Loucy (cell line): ENCODE data around the gene LRRC47.

Experiments used
- H2AFZ ChIP-seq: fragments of 200-600 bp; sonication (generic); 2 replicates; pipeline ENCODE4 v1.6.0; 2016; ENCODE audit warnings: antibody characterized with exemption, mild to moderate bottlenecking, low read length, moderate library complexity
- H3F3A ChIP-seq: fragments of 200-600 bp; 2 replicates; pipeline ENCODE4 v1.6.0; 2016; ENCODE audit warnings: antibody characterized with exemption, low read depth, mild to moderate bottlenecking
- H3K27me3 ChIP-seq: fragments of 200-600 bp; sonication (generic); 2 replicates; pipeline ENCODE4 v1.6.1; 2014; ENCODE audit warnings: low read length, mild to moderate bottlenecking; ENCODE audit not compliant: insufficient read depth, poor library complexity, severe bottlenecking
- H3K36me3 ChIP-seq: fragments of 200-600 bp; sonication (generic); 2 replicates; pipeline ENCODE4 v1.6.1; 2016; ENCODE audit warnings: low read length; ENCODE audit not compliant: insufficient read depth
- H3K4me1 ChIP-seq: fragments of 200-600 bp; sonication (generic); 2 replicates; pipeline ENCODE4 v1.5.1; 2014; ENCODE audit warnings: low read length, mild to moderate bottlenecking; ENCODE audit not compliant: insufficient read depth, poor library complexity, severe bottlenecking
- H3K4me2 ChIP-seq: fragments of 200-600 bp; sonication (generic); 2 replicates; pipeline ENCODE4 v1.6.0; 2014; ENCODE audit warnings: antibody characterized with exemption, low read length, low read depth, mild to moderate bottlenecking; ENCODE audit not compliant: poor library complexity, severe bottlenecking
- H3K4me3 ChIP-seq: fragments of 200-600 bp; sonication (generic); 2 replicates; pipeline ENCODE4 v1.5.1; 2014; ENCODE audit warnings: low read length, mild to moderate bottlenecking, mixed read lengths; ENCODE audit not compliant: poor library complexity, severe bottlenecking
- H3K79me2 ChIP-seq: fragments of 200-600 bp; sonication (generic); 2 replicates; pipeline ENCODE4 v1.6.1; 2014; ENCODE audit warnings: low read length; ENCODE audit not compliant: insufficient read depth
- H3K9ac ChIP-seq: fragments of 200-600 bp; sonication (generic); 2 replicates; pipeline ENCODE4 v1.6.0; 2014; ENCODE audit warnings: mild to moderate bottlenecking, low read depth, low read length, moderate library complexity; ENCODE audit not compliant: poor library complexity, severe bottlenecking
- H3K9me2 ChIP-seq: fragments of 200-600 bp; sonication (generic); replicated peaks from 2 replicates; pipeline ENCODE4 v1.6.1; 2016; ENCODE audit warnings: low read depth, low read length, mixed read lengths
- H3K9me3 ChIP-seq: fragments of 200-600 bp; sonication (generic); 2 replicates; pipeline ENCODE4 v1.6.1; 2014; ENCODE audit warnings: mild to moderate bottlenecking, antibody characterized with exemption, low read length, low read depth; ENCODE audit not compliant: insufficient read depth
- H4K20me1 ChIP-seq: fragments of 200-600 bp; sonication (generic); 2 replicates; pipeline ENCODE4 v1.6.0; 2014; ENCODE audit warnings: antibody characterized with exemption, low read length, mild to moderate bottlenecking; ENCODE audit not compliant: insufficient read depth, poor library complexity, severe bottlenecking
- EZH2phosphoT487 ChIP-seq: fragments of 200-600 bp; IDR thresholded peaks from 2 replicates; pipeline ENCODE4 v1.6.1; 2018; ENCODE audit warnings: antibody characterized with exemption, mild to moderate bottlenecking, moderate library complexity, borderline replicate concordance
- TF ChIP-seq, protein P1 (sequence below): fragments of 200-600 bp; sonication (generic); conservative IDR thresholded peaks from 2 replicates; pipeline ENCODE4 v1.5.1; 2014; ENCODE audit warnings: mild to moderate bottlenecking, antibody characterized with exemption, low read length

The LRRC47 gene

DNA sequence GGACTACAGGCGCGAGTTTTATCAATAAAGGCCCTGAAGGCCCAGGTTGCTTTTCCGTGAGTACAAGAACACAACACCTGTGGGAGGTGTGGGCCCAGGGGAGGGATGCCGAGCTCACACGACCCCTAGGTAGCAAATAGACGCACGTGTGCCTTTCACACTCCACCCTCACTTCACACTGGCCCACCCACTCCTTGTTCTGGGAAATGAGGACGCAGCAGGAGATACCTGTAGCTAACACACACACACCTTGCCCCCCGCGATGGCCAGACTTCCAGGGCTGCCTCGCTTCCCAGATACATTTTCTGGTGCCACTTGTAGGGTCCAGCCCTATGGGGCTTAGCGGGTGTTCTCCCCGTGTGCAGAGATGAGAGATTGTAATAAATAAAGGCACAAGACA is 48.4 kb downstream of the LRRC47 start:
- Histone ChIP-seq H3K9me2 (no peaks in the 10 kb centered on the region), H3K79me2 (no peaks in the 10 kb centered on the region), H3F3A (no peaks in the 10 kb centered on the region), H3K9ac (no peak overlapping the region), H3K4me2 (no peak overlapping the region), H3K36me3 (no peaks in the 10 kb centered on the region), H3K4me3 (no peak overlapping the region), H3K4me1 (no peaks in the 10 kb centered on the region), H3K27me3 (no peaks in the 10 kb centered on the region), H4K20me1 (no peaks in the 10 kb centered on the region), H3K9me3 (no peaks in the 10 kb centered on the region), H2AFZ (no peak overlapping the region)
- TF ChIP-seq, protein P1, sequence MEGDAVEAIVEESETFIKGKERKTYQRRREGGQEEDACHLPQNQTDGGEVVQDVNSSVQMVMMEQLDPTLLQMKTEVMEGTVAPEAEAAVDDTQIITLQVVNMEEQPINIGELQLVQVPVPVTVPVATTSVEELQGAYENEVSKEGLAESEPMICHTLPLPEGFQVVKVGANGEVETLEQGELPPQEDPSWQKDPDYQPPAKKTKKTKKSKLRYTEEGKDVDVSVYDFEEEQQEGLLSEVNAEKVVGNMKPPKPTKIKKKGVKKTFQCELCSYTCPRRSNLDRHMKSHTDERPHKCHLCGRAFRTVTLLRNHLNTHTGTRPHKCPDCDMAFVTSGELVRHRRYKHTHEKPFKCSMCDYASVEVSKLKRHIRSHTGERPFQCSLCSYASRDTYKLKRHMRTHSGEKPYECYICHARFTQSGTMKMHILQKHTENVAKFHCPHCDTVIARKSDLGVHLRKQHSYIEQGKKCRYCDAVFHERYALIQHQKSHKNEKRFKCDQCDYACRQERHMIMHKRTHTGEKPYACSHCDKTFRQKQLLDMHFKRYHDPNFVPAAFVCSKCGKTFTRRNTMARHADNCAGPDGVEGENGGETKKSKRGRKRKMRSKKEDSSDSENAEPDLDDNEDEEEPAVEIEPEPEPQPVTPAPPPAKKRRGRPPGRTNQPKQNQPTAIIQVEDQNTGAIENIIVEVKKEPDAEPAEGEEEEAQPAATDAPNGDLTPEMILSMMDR = no peak
- TF ChIP-seq EZH2phosphoT487 = no peak

DNA sequence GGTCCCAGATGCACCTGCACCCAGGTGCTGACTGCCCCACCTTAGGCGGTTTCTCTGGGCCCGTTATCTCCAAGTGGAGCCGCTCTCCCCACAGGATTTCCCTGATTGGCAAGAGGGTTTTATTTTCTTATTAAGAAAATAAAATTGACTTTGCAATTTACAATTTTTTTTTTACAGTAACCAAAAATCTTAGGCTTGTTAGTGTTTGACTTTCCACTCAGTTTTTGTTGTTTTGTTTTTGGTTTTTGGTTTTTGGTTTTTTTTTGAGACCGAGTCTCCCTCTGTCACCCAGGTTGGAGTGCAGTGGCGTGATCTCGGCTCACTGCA is 48.8 kb downstream of the LRRC47 start:
- H3K36me3 ChIP-seq = no peaks in the 10 kb centered on the region
- no peak overlapping the region for H3K4me2 ChIP-seq
- H3K9me2 ChIP-seq = no peaks in the 10 kb centered on the region
- H3K4me1 ChIP-seq = no peaks in the 10 kb centered on the region
- no peak overlapping the region for H3K9ac ChIP-seq
- no peaks in the 10 kb centered on the region for H3K27me3 ChIP-seq
- no peaks in the 10 kb centered on the region for H3F3A ChIP-seq
- no peaks in the 10 kb centered on the region for H4K20me1 ChIP-seq
- H2AFZ ChIP-seq = no peak overlapping the region
- H3K9me3 ChIP-seq = no peaks in the 10 kb centered on the region
- no peaks in the 10 kb centered on the region for H3K79me2 ChIP-seq
- no peak for TF ChIP-seq EZH2phosphoT487
- TF ChIP-seq, protein P1 = no peak
- no peak overlapping the region for H3K4me3 ChIP-seq

DNA sequence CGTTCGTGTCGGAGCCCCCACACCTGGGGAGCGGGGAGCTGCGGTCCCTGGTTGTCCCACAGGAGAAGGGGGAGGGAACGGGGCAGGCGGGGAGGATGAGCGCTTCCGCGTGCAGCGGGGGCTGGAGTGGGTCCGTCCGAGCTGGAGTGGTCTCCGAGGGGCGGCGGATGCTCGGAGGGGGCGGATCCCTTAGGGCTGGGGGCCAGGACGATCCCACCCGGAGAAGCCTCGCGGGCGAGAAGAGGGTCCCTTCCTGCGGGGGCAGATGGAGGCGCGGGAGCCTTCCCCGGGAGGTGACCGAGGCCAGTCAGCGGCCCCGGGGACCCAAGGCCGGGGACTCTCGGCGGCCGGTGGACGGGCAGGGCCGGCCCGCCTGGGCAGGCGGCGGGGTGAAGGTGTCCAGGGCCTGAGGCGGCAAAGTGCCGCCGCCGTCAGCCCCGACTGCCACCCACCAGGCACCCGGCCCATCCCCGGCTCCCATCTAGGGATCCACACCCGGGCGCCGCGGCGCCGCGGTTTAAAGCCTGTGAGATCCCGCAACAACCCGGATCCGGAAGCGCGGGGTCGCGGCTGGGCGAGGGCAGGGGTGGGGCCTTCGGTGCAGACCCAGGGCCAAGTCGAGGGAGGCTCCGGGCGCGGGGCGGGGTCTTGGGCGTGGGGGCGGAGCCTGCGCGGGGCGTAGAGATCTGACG is 49.3 kb downstream of the LRRC47 start:
- H3K36me3 ChIP-seq = no peaks in the 10 kb centered on the region
- no peaks in the 10 kb centered on the region for H3K27me3 ChIP-seq
- no peaks in the 10 kb centered on the region for H4K20me1 ChIP-seq
- no peaks in the 10 kb centered on the region for H3K9me3 ChIP-seq
- no peak overlapping the region for H2AFZ ChIP-seq
- no peak overlapping the region for H3K4me2 ChIP-seq
- no peak overlapping the region for H3K4me3 ChIP-seq
- no peaks in the 10 kb centered on the region for H3K4me1 ChIP-seq
- no peaks in the 10 kb centered on the region for H3F3A ChIP-seq
- H3K79me2 ChIP-seq = no peaks in the 10 kb centered on the region
- TF ChIP-seq, protein P1 = no peak
- no peak for TF ChIP-seq EZH2phosphoT487
- H3K9me2 ChIP-seq = no peaks in the 10 kb centered on the region
- no peak overlapping the region for H3K9ac ChIP-seq
